ENCODE measurements around the gene TEX36. TPM values are rescaled to one million over a fixed set of nuclear protein-coding genes. Genes with fewer than 3 reads are reported as not detected.
"Not testable (repeated sequence)": the region's sequence is repeated elsewhere in the genome, so short reads cannot be mapped to it uniquely, and the experiment has no call there.

The TEX36 gene
- total RNA-seq, 1 experiment from 2014 or later: not detected

- intact Hi-C loops (cut with micrococcal nuclease): no loop called here
- no TSS peak for BruUV-seq (replicated peaks)
- Mint-ChIP-seq H3K36me3 (ENCODE audit: insufficient read depth, unreplicated experiment) (peaks cover 5% of the 10 kb centered on the region), H3K9me3 (ENCODE audit: unreplicated experiment) (no peaks in the 10 kb centered on the region), H3K4me3 (ENCODE audit: unreplicated experiment) (no peak overlapping the region), H3K4me1 (ENCODE audit: insufficient read depth, unreplicated experiment) (no peaks in the 10 kb centered on the region), H3K27ac (ENCODE audit: low read depth, unreplicated experiment) (no peak overlapping the region), H3K27me3 (ENCODE audit: insufficient read depth, unreplicated experiment) (no peaks in the 10 kb centered on the region)
- ChIA-PET POLR2A (no interaction called here), CTCF (interaction anchor here (0.6 to 1.4 kb wide), 4 partner anchors 10 to 819 kb away, joined by 3 to 6 read pairs (median 4); no protein-coding TSS in a partner anchor)
- DNase-seq (ENCODE audit: unreplicated experiment): no peak
- no peak for TF ChIP-seq CTCF (IDR thresholded peaks at IDR 0.05; ENCODE audit: unreplicated experiment)
These were observed 15.6 kb upstream of the TEX36 start for GRCh38 chr10:125698481-125698998.

GRCh38 chr10:125696884-125697283, 13.9 kb upstream of the TEX36 start:
- BruUV-seq (replicated peaks); DNase-seq (ENCODE audit: unreplicated experiment); H3K4me3 Mint-ChIP-seq (ENCODE audit: unreplicated experiment); H3K27ac Mint-ChIP-seq (ENCODE audit: low read depth, unreplicated experiment); H3K27me3 Mint-ChIP-seq (ENCODE audit: insufficient read depth, unreplicated experiment); H3K9me3 Mint-ChIP-seq (ENCODE audit: unreplicated experiment); intact Hi-C loops (cut with micrococcal nuclease); H3K36me3 Mint-ChIP-seq (ENCODE audit: insufficient read depth, unreplicated experiment); H3K4me1 Mint-ChIP-seq (ENCODE audit: insufficient read depth, unreplicated experiment): not testable (repeated sequence)
- POLR2A ChIA-PET: interaction anchor here (0.6 kb wide), 2 partner anchors 10 to 318 kb away, joined by 3 to 4 read pairs; no protein-coding TSS in a partner anchor
- CTCF ChIA-PET: interaction anchor here (1.0 kb wide), 1 partner anchor 8 kb away, joined by 4 read pairs; no protein-coding TSS in a partner anchor

GRCh38 chr10:125694883-125695282, 11.9 kb upstream of the TEX36 start:
- POLR2A ChIA-PET: no interaction called here
- Mint-ChIP-seq H3K4me3 (ENCODE audit: unreplicated experiment) (no peak overlapping the region), H3K27me3 (ENCODE audit: insufficient read depth, unreplicated experiment) (peaks cover 17% of the 10 kb centered on the region), H3K27ac (ENCODE audit: low read depth, unreplicated experiment) (no peak overlapping the region), H3K36me3 (ENCODE audit: insufficient read depth, unreplicated experiment) (peaks cover 5% of the 10 kb centered on the region), H3K4me1 (ENCODE audit: insufficient read depth, unreplicated experiment) (no peaks in the 10 kb centered on the region), H3K9me3 (ENCODE audit: unreplicated experiment) (no peaks in the 10 kb centered on the region)
- no peak for TF ChIP-seq CTCF (IDR thresholded peaks at IDR 0.05; ENCODE audit: unreplicated experiment)
- CTCF ChIA-PET: no interaction called here
- no peak for DNase-seq (ENCODE audit: unreplicated experiment)
- intact Hi-C loops (cut with micrococcal nuclease): no loop called here
- no TSS peak for BruUV-seq (replicated peaks)

GRCh38 chr10:125693524-125693847, 10.5 kb upstream of the TEX36 start:
- no peaks in the 10 kb centered on the region for H3K9me3 Mint-ChIP-seq (ENCODE audit: unreplicated experiment)
- POLR2A ChIA-PET: interaction anchor here (0.6 kb wide), 1 partner anchor 202 kb away, joined by 4 read pairs; no protein-coding TSS in a partner anchor

More at GRCh38 chr10:125693524-125693847, 10.5 kb upstream of the TEX36 start:
- CTCF ChIA-PET: no interaction called here
- DNase-seq (ENCODE audit: unreplicated experiment): no peak
- peaks cover 17% of the 10 kb centered on the region for H3K27me3 Mint-ChIP-seq (ENCODE audit: insufficient read depth, unreplicated experiment)
- BruUV-seq (replicated peaks): no TSS peak
- no peak for TF ChIP-seq CTCF (IDR thresholded peaks at IDR 0.05; ENCODE audit: unreplicated experiment)
- H3K36me3 Mint-ChIP-seq (ENCODE audit: insufficient read depth, unreplicated experiment): peaks cover 5% of the 10 kb centered on the region
- H3K27ac Mint-ChIP-seq (ENCODE audit: low read depth, unreplicated experiment): no peak overlapping the region
- intact Hi-C loops (cut with micrococcal nuclease): no loop called here
- no peak overlapping the region for H3K4me3 Mint-ChIP-seq (ENCODE audit: unreplicated experiment)
- no peaks in the 10 kb centered on the region for H3K4me1 Mint-ChIP-seq (ENCODE audit: insufficient read depth, unreplicated experiment)

Measured in MCF 10A (cell line).